DMS153 treated with DMSO at 0.1 percent for 48 hours (cell line): Measurements from ENCODE around the gene CDHR3.

Source experiments
- DNase-seq: peaks from one replicate; lab custom pipeline; 2025; ENCODE audit not compliant: unreplicated experiment; lab: John Stamatoyannopoulos, UW

The CDHR3 gene

DNA sequence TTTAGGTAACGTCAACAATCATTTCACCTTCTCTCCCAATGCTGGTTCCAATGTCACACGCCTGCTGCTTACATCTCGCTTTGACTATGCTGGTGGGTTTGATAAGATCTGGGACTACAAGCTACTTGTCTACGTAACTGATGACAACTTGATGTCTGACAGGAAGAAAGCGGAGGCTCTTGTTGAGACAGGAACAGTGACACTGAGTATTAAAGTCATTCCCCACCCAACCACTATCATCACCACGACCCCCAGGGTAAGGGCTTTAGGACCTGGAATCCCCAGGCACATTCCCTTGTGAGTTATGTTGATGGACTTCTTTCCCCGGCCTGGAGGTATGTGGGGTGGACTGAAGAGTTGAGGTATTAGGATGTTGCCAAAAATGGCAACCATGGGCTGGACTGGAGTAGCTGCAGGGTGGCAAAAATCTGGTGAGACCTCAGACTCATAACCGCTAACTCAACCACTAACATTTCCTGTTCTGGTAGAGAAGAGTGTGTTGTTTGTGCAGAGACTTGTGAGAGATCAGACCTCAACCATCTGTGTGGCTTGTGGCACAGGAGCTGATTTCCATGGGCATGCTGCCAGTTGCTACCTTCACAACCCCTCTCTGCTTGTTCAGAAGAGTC is 59.2 kb downstream of the CDHR3 start:
- DNase-seq = peak; percentile 25

DNA sequence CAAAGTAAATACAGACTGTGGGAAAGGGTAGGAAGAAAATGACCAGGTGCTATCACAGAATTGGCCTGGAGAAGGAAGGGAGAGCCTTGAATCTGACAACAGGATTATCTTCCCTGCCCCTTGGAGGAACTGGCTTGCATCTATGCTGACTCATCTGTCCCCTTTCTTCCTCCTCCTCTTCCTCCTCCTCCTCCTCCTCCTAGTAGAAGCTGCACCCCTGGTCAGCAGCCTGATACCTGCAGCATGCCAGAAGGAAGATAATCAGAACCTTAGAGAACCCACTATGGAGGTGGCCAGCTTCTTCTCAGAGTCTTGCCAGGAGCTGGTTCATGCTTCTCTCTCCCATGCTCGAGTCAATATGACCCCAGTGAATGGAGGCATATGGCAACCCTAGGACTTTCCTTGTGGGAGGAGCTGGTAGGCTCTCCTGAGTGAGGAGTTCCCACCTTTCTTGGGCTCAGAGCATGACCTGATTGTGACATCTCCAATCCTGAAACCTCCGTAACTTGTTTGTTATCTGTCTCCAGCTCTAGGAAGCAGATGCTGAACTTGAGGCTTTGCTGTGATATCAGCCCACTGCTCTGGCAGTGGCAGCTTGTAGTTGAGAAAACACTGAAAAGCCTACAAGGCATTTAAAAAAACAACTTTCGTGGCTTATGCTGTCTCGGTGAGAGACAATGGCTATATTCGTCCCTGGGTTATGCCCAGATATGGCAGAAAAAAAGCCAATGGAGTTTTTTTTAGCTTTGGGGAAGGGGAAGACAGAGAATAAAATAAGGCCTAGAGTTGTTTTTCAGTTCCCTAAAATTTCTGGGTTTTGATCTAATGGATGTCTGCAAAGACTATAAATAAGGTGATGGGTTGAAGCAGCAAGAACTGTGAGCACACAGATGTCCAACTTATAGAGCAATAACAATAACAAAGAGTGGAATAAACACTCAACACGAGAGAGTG is 60.6 kb downstream of the CDHR3 start:
- DNase-seq = no peak

- no peak for DNase-seq
These were observed 63.0 kb downstream of the CDHR3 start for GRCh38 chr7:106026101-106026500.

DNA sequence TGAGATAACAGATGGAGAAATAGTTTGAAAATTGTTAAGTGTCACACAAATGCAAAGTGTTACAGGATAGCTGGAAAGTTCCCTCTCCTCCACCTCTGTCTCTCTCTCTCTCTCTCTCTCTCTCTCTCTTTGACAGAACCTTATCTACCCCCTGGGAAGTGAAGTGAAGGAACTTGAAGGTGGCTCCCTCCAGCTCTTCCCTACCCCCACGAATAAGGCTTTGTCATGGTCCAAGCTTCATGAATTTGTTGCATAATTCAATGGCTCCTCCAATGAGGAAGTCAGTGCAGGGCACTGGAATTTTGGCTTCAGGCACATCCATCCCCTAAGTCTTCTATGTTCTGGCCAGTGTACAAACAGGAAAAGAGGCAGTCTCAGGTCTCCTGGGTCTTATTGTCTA is 66.4 kb downstream of the CDHR3 start:
- no peak for DNase-seq

DNA sequence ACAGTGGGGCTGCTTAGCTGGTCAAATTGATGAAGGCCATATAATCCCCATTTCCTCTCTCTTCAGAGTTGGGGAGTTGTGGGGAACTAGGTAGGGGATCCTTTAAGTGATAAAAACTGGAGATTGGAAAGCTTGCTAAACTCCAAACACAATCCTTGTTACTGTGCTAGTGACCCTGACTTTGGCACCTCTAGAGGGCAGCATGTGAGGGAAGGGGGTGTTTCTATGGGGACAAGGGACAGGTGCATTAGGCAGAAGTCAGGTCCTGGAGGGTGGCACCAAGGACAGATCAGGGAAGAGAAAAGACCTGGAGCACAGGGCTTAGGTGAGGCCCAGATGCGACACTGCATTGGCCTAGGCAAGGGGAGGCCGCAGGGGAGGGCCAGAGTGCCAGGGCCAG is 66.9 kb downstream of the CDHR3 start:
- DNase-seq = no peak

DNA sequence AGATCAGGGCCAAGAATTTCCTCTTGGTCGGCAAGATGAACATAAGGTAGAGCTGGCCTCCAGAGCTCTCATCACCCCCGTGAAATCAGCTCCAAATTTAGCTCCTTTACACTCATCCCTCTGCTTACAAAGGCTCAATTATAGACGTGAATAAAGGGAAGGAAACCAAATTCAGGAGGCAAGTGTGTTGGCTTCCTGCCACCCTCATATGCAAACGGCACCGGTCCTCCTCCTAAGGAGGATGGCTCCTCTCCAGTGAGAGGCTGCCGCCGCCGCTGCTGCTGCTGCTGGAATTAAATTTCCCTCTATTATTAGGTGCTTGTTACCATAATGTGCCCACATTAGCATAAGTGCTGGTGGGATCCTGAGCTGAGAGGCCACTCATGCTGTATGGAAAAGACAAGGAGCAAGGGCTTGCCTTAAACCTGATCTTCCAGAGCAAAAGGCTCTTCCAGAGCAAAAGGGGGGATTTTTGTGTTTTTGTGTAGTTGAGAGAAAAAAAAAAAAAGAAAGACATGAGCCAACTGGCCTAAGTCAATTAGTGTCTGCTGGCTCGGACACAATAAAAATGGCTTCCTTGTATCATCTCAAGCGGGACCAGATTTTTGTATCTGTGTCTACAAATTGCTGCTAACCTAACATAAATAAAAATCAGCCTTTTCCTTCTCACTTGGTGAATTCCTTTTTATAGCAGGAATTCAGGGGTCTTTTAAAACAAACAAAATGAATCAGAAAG is 68.4 kb downstream of the CDHR3 start:
- DNase-seq = peak; percentile 44

GRCh38 chr7:106032295-106032694 is 69.2 kb downstream of the CDHR3 start:
- no peak for DNase-seq

GRCh38 chr7:106033735-106034134 is 70.7 kb downstream of the CDHR3 start:
- DNase-seq = no peak

DNA sequence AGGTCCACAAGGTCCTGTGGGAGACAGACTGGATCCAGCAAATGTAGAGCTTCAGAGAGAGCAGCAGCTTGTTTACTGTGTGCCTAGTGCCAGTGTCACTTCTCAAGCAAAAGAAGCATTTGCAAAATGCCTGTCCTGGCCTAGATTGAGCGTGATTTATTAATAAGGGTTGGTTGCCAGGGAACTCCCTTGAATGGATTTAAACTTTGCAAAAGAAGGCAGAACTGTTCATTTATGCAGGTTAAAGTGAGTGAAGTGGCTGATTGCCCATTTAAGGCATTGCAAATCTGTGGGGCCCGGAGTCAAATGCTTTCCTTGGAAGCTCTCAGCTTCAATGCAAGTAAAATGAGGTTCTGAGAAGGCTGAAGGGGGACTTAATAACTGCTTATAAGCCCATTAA is 71.3 kb downstream of the CDHR3 start:
- no peak for DNase-seq

GRCh38 chr7:106035568-106035967 is 72.5 kb downstream of the CDHR3 start:
- no peak for DNase-seq

DNA sequence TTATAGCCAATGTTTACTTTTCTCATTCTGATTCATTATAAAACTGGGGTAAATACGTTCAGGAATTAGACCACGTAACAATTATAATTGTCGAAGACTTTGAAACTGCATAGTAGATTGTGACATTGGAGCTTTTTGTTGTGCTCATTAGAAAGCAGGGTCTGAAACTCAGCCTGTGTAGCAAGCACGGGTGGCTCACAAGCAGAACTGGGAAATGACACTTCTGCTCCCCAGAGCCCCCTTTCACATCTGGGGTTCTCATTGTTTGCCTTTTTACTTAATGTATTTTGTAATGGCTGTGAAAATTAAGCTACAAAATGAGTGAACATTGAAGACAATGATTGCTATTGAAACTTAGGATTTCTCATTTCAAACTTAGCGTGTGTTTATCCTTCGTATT is 72.9 kb downstream of the CDHR3 start:
- no peak for DNase-seq

DNA sequence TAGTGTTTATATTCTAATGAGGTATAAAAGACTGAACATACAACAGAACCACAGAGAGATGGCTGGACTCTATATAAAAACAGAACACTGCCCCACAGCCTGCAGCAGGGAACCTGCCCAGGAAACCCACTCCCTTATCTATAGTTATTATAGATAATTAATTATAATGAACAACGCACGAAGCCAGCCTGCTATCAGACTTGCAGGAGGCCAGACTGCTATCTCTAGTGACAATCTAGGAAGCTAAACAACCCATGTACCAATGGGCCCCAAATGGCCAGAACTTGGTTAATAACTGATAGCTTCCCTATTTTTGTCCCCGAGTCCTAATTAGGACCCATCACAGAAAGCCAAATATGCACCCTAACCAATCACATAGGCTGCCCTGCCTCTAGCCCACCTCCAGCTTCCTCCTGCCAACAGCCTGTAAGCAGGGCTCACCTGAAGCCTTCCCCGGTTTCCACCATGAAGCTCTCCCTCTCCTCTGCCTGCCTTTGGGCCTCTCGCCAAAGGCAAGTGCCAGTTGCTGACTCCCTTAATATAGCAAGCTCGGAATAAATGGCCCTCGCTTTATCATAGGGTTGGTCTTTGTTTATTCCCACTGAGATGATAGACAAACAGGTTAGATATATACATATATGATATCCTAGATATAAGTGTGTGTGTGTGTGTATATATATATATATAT is 74.6 kb downstream of the CDHR3 start:
- DNase-seq = no peak

DNA sequence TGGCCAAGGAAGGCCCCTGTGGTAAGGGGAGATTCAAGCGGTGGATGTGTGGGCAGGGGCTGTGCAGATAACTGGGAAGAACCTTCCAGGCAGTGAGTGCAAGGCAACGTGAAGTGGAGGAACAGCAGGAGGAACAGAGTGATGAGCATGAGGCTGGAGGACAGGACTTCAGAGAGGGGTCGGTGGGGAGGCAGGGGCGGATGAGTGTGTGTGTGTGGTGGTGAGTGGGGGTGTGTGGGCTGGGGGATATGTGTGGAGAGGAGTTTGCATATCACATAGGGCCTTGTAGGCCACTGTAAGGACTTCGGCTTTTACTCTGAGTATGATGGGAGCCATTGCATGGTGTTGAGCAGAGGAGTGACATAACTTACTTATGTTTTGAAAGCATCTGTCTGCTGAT is 75.2 kb downstream of the CDHR3 start:
- no peak for DNase-seq

GRCh38 chr7:106038916-106039315 is 75.9 kb downstream of the CDHR3 start:
- DNase-seq = no peak

- DNase-seq = no peak
These were observed 76.5 kb downstream of the CDHR3 start for GRCh38 chr7:106039486-106040060.

DNA sequence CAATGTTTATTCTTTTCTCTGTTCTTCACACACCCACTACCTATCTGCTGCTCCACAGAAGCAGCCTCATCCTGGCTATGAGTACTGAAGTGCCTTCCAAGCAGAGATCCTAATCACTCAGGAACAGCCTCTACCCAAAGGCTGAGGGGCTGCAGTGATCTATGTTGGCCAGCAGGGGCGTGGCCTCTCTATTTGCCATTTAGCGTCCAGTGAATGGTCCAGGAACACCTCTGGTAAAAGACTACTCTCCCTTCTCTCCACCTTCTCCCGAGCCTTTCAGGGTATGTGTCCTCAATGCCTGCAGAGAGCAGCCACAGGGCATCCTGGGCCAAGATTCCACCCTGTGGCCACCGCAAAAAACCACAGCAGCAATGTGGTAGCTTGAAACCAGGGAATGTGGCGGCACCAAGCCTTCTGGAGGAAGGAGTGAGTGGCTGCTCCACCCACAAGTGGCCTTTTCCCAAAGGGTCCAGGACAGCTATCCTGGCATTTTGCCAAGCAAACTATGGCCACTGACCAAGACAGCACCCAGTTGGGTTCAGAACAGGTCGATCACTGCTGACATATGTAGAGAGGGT is 78.2 kb downstream of the CDHR3 start:
- peak; percentile 54 for DNase-seq

- no peak for DNase-seq
These were observed 79.1 kb downstream of the CDHR3 start for GRCh38 chr7:106042196-106042611.

GRCh38 chr7:106045139-106045538 is 82.1 kb downstream of the CDHR3 start:
- DNase-seq = no peak

DNA sequence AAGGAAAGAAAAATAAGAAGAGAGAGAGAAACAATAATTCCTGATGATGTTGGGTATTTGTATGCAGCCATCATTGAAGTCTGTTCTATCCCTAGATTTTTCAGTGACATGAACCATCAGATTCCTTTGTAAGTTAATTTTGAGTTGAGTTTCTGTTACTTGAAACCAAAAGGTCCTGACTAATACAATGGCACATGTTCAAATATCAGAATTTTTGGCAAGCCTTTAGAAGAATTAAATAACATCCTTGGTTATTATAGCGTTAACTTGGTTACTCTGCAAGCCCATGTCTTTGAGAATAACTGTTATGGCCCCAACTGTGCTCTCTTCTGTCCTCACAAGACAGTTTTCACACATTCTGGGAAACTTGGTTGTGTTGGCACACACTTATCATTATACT is 82.5 kb downstream of the CDHR3 start:
- no peak for DNase-seq

DNA sequence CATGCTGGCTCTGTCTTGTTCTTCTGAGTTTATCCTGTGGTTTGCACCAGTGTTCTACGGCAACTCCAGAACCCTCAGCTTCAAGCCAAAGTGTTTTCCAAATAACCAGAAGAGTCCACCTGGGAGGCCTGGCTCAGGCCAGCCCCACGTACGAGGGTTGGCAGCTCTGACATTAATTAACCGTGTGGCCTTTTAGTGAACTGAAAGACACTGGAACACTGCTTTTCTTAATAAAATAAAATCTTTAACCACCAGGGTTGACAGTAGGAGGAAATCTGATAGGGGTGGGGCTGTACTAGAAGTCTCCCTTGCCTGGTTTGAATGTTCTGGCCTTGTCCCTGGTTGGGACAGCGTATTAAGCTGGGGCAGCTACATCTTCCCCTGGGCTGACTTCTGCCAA is 84.1 kb downstream of the CDHR3 start:
- DNase-seq = no peak
